ENCODE data around the gene IGFBPL1.

GRCh38 chr9:38371495-38371894, 52.8 kb downstream of the IGFBPL1 start:
- TF ChIP-seq POLR2AphosphoS5 (IDR thresholded peaks at IDR 0.05; ENCODE audit: borderline replicate concordance, low read depth, low read length) = no peak
- TF ChIP-seq EZH2 (IDR thresholded peaks at IDR 0.05) = no peak
